SKM-1 (cell line): ENCODE data around the gene UPP1.
"Not testable (repeated sequence)": the region's sequence is repeated elsewhere in the genome, so short reads cannot be mapped to it uniquely, and the experiment has no call there.

Experiments
- DNase-seq: peaks from one replicate; lab custom pipeline; 2025; ENCODE audit not compliant: unreplicated experiment; lab: John Stamatoyannopoulos, UW

Gene UPP1

GRCh38 chr7:48110868-48111267 lies 21.8 kb downstream of the UPP1 start:
- no peak for DNase-seq

DNA sequence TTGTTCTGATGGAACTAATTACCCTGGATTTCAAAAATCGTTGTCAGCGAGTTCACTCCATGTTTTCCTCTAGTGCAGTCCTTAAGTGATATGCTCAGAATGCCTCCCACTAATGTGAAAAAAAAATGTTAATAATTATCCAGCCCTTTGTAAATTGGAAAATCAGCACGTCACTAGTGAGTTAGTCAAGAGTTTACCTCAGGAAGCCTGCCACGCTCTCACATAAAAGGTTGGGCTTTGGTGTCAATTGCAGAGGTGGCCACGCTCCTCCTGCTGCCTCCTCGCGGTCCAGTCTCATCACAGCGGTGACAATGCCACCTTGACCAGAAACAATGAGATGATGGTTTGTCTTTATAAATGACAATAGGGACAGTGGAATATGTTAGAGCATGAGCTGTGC lies 22.5 kb downstream of the UPP1 start:
- no peak for DNase-seq

- no peak for DNase-seq
Measured at GRCh38 chr7:48112401-48113165, 23.5 kb downstream of the UPP1 start.

DNA sequence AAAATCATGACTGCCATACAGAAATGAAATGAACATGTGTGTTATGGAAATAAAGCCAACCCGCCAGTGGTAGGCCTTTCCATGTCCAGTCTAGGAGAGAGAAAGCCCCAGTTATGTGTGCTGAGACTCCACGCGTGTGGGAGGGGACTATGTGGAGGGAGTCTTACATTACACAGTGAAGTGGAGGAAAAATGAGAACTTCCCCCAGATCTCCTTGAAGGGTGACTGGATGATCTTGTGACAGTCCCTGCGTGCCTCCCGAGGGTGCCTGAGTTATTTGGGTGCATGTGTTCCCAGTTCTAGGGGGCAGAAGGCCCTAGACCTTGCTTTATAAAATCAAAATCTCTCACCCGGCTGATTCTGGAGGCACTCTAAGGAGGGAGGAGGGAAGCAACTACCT lies 24.2 kb downstream of the UPP1 start:
- DNase-seq = no peak

DNA sequence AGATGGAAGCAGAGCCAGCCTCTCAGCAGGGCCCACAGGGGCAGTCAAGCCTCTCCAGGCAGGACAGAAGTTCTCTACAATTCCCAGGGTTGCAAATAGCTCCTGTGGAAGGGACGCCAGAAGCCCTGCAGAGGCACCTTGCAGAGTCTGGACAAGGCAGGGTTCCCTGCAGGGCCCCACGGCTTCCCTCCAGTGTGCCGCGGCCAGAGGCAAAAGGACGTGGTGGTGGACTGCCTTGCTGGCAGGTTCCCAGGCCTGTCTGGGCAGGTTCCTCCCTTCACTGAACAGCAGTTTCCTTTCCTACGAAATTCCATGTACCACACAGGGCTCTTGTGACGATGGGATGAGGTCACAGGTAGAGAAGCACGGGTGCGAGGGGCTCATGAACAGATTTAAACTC lies 25.1 kb downstream of the UPP1 start:
- DNase-seq = no peak

GRCh38 chr7:48114589-48114988 lies 25.5 kb downstream of the UPP1 start:
- DNase-seq = no peak

- no peak for DNase-seq
Measured at GRCh38 chr7:48116043-48116442, 27.0 kb downstream of the UPP1 start.

GRCh38 chr7:48118041-48118440 lies 29.0 kb downstream of the UPP1 start:
- no peak for DNase-seq

DNA sequence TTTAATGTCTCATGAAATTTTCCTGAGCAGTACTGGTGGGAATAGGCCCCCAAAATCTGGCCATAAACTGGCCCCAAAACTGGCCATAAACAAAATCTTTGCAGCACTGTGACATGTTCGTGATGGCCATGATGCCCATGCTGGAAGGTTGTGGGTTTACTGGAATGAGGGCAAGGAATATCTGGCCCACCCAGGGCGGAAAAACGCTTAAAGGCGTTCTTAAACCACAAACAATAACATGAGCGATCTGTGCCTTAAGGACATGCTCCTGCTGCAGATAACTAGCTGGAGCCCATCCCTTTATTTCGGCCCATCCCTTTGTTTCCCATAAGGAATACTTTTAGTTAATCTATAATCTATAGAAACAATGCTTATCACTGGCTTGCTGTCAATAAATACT lies 31.5 kb downstream of the UPP1 start:
- DNase-seq = not testable (repeated sequence)

- no peak for DNase-seq
Measured at GRCh38 chr7:48126037-48126436, 37.0 kb downstream of the UPP1 start.

GRCh38 chr7:48130658-48131108 lies 41.6 kb downstream of the UPP1 start:
- no peak for DNase-seq

- no peak for DNase-seq
Measured at GRCh38 chr7:48132792-48133191, 43.7 kb downstream of the UPP1 start.

- DNase-seq = no peak
Measured at GRCh38 chr7:48139459-48139858, 50.4 kb downstream of the UPP1 start.

DNA sequence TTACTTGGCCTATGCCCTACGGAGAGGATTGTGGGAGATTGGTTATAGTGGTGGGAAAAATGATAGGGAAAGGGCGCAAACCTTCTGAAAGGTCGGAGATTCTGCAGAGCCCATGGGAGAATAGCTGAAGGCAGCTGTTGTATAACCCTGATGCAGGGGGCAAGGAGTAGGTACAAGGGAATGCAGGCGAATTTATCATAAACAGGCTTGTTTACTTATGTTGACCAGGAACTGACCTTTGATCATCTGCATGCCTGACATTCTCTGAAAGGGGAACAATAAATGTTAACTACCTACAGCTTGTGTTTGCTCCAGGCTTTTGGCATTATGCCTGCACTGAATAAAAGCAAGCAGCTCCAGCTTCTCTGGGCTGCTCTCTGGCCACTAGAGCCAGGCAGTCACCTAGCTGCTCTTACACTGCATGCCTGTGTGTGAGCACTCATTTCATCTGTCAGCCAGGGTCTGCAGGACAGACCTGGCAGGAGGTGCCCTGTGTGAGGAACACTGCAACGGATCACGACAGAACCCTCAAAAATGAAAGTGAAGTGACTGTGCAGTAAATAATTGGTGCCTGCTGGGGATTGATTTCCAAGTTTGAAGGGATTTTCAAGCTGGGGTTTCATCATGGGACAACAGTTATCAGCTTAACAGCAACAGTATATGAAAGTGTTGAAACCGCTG lies 51.1 kb downstream of the UPP1 start:
- no peak for DNase-seq

GRCh38 chr7:48141521-48141920 lies 52.5 kb downstream of the UPP1 start:
- DNase-seq = no peak

- DNase-seq = no peak
Measured at GRCh38 chr7:48144291-48144768, 55.3 kb downstream of the UPP1 start.

DNA sequence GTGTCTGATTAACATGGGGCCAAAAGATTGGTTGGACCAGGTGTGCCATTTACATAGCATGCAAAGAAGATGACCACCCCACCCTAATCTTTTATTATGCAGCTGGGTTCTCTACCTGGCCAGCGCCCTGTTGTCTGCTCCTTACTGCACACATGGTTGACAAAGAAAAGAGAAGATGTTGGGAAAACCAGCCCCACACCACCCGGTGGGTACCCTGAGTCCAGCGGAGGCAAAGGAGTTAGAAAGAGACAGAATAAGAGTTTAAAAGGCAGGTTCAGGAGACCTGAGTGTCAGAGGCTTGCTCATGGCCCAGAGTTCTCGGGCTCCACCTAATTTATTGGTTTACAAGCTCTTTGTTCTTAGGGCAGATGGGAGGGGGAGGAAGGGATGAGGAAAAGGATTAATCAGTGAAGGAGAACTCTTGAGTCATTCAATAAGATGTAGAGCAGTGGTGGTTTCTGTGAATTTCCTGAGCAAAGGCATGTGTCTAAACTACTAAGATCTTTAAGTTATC lies 58.1 kb downstream of the UPP1 start:
- no peak for DNase-seq

DNA sequence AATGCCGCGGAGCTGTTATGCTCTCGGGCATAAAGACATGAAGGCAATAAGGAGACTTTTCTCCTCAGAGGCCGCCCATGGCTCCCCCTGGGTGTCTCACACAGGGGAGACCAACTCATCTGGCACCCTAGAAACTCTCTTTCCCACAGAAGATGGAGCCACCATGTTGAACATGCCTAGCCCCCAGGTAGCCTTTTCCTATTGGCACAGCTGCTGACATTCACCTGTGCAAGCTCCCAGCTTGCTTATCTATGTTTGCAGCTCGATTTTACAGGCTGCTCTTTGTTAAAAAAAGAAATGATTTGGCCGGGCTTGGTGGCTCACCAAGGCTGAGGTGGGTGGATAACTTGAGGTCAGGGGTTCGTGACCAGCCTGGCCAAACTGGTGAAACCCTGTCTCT lies 58.6 kb downstream of the UPP1 start:
- not testable (repeated sequence) for DNase-seq

DNA sequence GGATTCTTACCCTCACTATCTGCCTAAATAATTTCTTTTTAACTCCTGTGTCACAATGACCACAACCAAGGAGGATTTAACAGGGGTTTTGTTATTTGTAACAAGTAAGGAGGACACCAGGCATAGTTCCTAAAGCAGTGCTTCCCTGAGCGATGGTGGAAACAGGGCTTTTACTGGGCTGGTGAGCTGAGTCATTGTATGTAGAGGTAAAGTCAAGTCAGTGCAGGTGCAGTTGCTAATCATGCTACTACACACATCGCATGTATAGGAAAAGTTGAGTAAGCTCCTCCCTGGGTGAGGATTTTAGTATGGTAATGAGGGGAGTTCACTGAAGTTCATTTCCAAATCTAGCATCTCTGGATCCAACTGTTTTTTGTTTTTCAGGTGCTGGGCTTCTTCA lies 59.2 kb downstream of the UPP1 start:
- no peak for DNase-seq

DNA sequence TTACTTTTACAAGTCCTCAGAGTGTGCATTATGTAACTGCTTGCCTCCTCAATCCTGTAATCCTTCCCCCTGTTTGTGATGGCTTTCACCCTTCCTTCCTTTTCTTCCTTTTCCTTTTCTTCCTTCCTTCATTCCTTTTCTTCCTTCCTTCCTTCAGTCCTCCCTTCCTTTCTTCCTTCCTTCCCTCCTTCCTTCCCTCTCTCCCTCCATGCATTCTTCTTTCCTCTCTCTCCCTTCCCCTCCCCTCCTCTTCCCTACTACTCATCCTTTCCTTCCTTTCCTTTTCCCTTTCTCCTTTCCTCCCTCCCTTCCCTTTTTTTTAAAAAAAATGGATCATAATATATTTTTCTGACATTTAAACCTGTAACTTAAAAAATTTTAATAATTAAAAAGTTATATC lies 60.0 kb downstream of the UPP1 start:
- no peak for DNase-seq

GRCh38 chr7:48150086-48150485 lies 61.0 kb downstream of the UPP1 start:
- no peak for DNase-seq

- no peak for DNase-seq
Measured at GRCh38 chr7:48154792-48155413, 65.8 kb downstream of the UPP1 start.
